GM19238 (cell line): ENCODE measurements around the gene PCDHB14.

Source experiments
- DNase-seq: peaks from one replicate; pipeline ENCODE4 v3.0.0; 2011; ENCODE audit warnings: low spot score; ENCODE audit not compliant: insufficient read length

The PCDHB14 gene

DNA sequence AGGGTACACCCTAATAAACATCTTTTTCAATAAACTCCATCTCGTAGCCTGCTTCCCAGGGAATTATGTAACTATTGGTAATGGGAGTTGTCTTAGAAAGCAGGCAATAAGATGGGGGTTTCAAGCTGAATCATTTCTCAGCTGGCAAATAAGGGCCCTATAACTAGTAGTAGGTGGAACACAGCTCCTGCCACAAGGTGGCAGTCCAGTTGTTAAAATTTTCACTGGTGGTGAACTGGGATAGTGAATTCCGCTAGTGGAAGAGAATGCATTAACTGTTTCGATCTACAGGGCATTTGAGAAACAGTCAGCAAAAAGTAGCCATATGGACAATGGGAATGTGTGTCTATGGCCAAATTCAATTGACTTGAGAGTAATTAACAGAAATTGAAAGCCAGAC is 49.8 kb downstream of the PCDHB14 start:
- DNase-seq = no peak
